GM21390 (cell line): Measurements from ENCODE around the gene IGFBP6.

ENCODE experiments used
- ATAC-seq: cut with Tn5 transposase; IDR thresholded peaks from one replicate; pipeline ENCODE4 v1.9.1; 2021; ENCODE audit not compliant: unreplicated experiment

IGFBP6 gene

GRCh38 chr12:53059434-53060063 lies 37.9 kb upstream of the IGFBP6 start:
- no peak for ATAC-seq

GRCh38 chr12:53060064-53060720 lies 37.3 kb upstream of the IGFBP6 start:
- no peak for ATAC-seq

- no peak for ATAC-seq
These were observed 36.7 kb upstream of the IGFBP6 start for GRCh38 chr12:53060721-53061276.

GRCh38 chr12:53061404-53062010 lies 36.0 kb upstream of the IGFBP6 start:
- no peak for ATAC-seq

- ATAC-seq = no peak
These were observed 35.2 kb upstream of the IGFBP6 start for GRCh38 chr12:53062011-53062961.

- ATAC-seq = no peak
These were observed 34.3 kb upstream of the IGFBP6 start for GRCh38 chr12:53062977-53063707.

- no peak for ATAC-seq
These were observed 33.5 kb upstream of the IGFBP6 start for GRCh38 chr12:53063708-53064612.

- ATAC-seq = no peak
These were observed 32.6 kb upstream of the IGFBP6 start for GRCh38 chr12:53064613-53065436.

- ATAC-seq = no peak
These were observed 32.0 kb upstream of the IGFBP6 start for GRCh38 chr12:53065470-53065869.

- ATAC-seq = no peak
These were observed 31.2 kb upstream of the IGFBP6 start for GRCh38 chr12:53065975-53066931.

- no peak for ATAC-seq
These were observed 30.1 kb upstream of the IGFBP6 start for GRCh38 chr12:53067074-53067992.

GRCh38 chr12:53067993-53068770 lies 29.3 kb upstream of the IGFBP6 start:
- ATAC-seq = no peak

GRCh38 chr12:53068811-53069585 lies 28.5 kb upstream of the IGFBP6 start:
- no peak for ATAC-seq

- no peak for ATAC-seq
These were observed 27.7 kb upstream of the IGFBP6 start for GRCh38 chr12:53069621-53070410.
